H1 (cell line): ENCODE results near the gene PKNOX1. TPM values are rescaled to one million over a fixed set of nuclear protein-coding genes. Genes with fewer than 3 reads are reported as not detected.

Experiments
- BRCA1 ChIP-seq: IDR thresholded peaks from 2 replicates; pipeline ENCODE4 v1.6.1; 2012; ENCODE audit warnings: low read depth, low read length, improper control_type of control experiment
- CREB1 ChIP-seq: IDR thresholded peaks from 2 replicates; pipeline ENCODE4 v1.6.1; 2012; ENCODE audit warnings: inconsistent platforms
- NRF1 ChIP-seq: IDR thresholded peaks from 2 replicates; pipeline ENCODE4 v1.6.1; 2011; ENCODE audit warnings: mild to moderate bottlenecking, low read depth, low read length, improper control_type of control experiment
- SP2 ChIP-seq: IDR thresholded peaks from 2 replicates; pipeline ENCODE4 v1.6.1; 2012; ENCODE audit warnings: mild to moderate bottlenecking, low read length, inconsistent platforms
- polyA plus RNA-seq, 7 experiments: library from polyadenylated mRNA; depleted of rRNA in 3 of 7; stranded (reverse) in 5 of 7; unstranded in 2 of 7; fragments of >200 nt in 5 of 7; fragments of 200-250 nt in 2 of 7; gene quantifications; 1 replicate in 5 of 7; 2 replicates in 1 of 7; 4 replicates in 1 of 7; pipeline versions ENCODE4 v1.2.1 to v1.2.3, GENCODE V29; 2011 to 2013; ENCODE audit warnings: missing spikeins in 2 of 7, mixed read lengths in 2 of 7
- total RNA-seq: library from RNA; stranded (reverse); fragmentation: NEBNext Ultra II Directional; extraction: Animal tissue kit (Norgen Biotek cat#: 25700); gene quantifications from 2 replicates; pipeline ENCODE4 v1.2.1, GENCODE V29; 2021

The PKNOX1 gene
- total and polyA plus RNA-seq, 2 of the 8 experiments (the other 6 are each of a cell fraction or from before 2014, with no cell fraction given): 20.4 to 31.9 TPM

DNA sequence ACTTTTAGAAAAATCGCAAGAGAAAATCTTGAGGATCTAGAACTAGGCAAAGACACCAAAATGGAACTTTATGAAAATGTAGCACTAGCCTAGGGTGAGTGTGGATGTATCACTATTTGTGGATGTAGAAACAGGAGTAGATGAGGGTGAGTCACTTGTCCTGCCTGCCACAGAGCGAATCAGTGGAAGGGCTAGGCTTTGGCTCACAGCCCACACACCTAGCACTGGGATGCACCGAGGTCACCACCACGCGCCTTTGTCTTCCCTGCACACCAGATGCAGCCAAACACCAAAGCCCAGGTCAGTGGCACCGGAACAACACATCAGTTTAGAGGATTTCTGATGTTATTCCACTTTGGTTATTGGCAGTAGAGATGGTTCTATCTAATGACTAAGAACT is 38.2 kb downstream of the PKNOX1 start (continued):
- no peak for TF ChIP-seq NRF1
- TF ChIP-seq CREB1: no peak
- TF ChIP-seq BRCA1: no peak
- TF ChIP-seq SP2: no peak
